HG02981 (cell line): ENCODE measurements around the gene ZNF322.

Experiments used
- ATAC-seq: cut with Tn5 transposase; IDR thresholded peaks from one replicate; pipeline ENCODE4 v1.9.1; 2021; ENCODE audit warnings: mild to moderate bottlenecking, moderate library complexity; ENCODE audit not compliant: unreplicated experiment

ZNF322 gene

DNA sequence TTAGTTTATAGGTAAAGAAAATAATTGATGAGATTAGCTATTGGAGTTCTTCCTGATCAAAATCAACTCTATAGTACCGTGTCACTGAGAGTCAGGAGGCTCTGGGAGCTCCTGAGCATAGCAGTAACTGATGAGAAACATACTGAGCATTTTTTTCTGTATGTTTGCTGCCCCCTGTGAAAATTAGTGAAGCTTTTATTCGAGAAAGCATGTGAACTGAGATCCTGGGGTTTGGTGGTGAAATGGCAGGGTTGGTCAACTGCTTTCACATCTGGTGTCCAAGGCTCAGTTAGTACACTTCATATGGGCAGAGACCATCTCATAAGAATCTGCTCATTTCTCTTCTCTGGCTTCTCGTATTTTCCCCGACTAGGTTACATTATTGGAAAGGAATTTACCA, 66.9 kb downstream of the ZNF322 start:
- ATAC-seq: no peak

DNA sequence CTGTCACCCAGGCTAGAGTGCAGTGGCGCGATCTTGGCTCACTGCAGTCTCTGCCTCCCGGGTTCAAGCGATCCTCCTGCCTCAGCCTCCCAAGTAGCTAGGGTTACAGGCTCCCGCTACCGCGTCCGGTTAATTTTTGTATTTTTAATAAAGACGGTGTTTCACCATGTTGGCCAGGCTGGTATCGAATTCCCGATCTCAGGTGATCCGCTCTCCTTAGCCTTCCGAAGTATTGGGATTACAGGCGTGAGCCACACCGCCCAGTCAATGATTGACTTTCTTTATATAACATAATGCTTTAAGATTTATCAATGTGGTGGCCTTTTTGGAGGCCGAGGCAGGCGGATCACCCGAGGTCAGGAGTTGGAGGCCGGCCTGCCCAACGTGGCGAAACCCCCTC, 70.6 kb downstream of the ZNF322 start:
- ATAC-seq: no peak
